ENCODE results near the gene DYNLT2.
"Not testable (repeated sequence)": the region's sequence is repeated elsewhere in the genome, so short reads cannot be mapped to it uniquely, and the experiment has no call there.

The DYNLT2 gene

DNA sequence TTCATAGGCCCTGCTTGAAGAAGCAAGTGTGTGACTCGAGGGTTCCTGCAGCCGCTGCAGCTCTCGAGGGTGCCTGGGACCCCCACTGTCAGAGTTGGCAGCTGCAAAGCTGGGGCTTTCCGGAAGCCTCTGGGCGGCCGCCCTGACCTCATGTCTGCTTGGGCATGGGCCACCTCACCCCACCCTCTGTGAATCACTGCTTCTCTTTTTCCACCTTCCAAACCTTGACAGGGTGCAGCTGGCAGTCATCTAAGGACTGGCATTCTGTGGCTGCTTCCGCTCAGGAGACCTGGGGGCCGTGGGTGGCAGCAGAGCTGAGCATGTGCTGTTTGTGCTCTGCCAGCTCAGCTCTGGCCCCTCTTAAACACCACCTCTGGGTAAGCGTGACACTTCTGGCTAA, 32.0 kb upstream of the DYNLT2 start:
- DNase-seq: peak in 3 of 4 experiments; percentile 8 to 25 (median 11)

DNA sequence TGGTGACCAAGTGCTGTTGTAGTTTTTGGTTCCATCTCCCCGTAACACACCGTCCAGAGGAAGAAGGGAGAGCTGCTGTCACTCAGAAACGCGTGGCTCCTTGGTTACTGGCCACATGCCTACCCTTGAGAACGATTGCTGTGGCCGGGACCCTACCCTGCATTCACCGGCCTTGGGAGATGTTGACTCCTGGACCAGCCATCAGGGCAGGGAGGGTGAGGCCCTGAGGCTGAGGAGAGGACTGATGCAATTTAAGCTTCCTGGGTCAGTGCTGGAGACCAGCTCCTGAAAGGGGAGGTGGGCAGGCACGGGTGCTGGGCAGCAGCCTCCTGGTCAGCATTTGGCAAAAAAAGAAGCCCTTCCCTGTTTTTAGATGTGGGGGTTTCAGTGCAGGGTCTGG, 31.6 kb upstream of the DYNLT2 start:
- DNase-seq: no peak

DNA sequence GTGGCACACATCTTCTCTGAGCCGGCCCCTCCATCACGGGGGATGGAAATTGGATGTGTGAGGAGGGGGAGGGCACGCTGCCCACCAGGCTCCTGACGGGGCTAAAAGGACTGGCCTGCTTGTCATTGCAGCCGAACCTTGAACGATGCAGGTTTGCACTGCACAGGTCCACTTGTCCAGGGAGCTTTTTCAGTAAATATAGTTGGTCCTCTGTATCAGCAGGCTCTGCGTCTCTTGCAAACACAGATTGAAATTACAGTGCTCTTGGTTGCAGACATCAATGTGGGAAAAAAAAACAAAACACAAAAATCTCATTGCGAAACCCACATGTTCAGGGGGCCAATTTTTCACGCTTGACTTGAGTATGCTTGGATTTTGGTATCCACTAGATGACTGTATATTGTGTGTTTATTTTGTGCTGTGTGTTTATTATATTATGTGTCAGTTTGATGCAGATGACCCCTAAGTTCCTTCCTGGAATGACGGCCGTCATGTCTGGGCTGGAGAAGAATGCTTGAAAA, 29.3 kb upstream of the DYNLT2 start:
- DNase-seq: no peak

DNA sequence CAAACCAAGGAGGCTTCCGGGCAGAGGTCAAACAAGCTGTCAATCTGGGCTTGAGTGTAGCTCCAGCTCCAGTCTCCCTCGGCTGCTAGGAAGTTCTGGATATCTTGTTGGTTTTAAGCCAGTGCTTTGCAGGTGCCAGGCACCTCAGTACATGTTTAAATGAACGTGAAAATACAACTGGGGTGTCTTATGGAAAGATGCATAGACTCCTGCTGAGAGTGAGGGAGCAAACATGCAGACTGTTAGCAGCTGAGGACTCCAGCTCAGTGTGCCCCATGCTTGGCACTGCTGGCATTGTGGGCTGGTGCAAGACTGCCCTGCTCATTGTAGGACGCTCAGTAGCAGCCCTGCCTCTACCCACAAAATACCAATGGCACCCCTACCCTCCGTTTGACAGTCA, 28.5 kb upstream of the DYNLT2 start:
- no peak for DNase-seq

DNA sequence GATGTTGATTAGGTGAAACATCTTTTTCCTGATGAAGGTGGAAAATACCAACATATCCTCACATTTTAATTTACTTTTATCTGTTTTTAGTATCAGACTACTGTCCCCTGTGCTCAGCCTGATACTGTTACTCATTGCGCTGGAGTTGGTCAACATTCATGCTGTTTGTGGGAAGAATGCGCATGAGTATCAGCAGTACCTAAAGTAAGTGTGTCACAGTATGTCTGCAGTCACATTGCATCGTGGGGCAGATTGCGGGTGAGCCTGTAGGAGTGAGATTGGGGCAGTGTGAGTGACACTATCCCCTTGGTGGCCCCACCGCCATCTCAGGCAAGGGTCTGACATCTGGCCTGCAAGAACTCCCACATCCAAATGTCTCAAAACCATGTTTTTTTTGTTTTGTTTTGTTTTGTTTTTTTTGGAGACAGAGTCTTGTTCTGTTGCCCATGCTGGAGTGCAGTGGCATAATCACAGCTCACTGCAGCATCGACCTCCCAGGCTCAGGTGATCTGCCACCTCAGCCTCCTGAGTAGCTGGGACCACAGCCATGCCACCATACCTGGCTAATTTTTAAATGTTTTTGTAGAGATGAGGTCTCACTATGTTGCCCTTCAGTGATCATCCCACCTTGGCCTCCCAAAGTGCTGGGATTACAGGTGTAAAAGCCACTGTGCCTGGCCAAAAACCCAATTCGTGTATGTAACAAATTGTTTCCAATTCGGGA, 27.9 kb upstream of the DYNLT2 start:
- DNase-seq: no peak

DNA sequence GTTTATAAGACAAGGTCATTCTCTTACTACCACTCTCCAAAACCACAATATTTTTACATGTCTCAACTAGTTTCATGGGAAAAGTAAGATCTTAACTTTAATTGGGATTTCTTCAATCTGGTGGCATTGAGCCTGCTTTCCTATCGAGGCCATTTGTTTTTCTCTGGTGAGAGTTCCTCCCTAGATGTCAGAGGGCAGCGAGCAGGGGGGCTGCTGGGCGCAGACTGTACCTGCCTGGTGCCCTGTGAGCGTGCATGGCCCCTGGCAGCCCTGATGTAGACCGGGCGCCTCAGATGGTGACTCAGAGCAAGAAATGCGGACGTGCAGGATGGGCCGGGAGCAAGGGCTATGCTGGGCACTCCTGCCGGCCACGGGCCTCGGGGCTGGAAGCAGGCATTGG, 27.3 kb upstream of the DYNLT2 start:
- DNase-seq: no peak

DNA sequence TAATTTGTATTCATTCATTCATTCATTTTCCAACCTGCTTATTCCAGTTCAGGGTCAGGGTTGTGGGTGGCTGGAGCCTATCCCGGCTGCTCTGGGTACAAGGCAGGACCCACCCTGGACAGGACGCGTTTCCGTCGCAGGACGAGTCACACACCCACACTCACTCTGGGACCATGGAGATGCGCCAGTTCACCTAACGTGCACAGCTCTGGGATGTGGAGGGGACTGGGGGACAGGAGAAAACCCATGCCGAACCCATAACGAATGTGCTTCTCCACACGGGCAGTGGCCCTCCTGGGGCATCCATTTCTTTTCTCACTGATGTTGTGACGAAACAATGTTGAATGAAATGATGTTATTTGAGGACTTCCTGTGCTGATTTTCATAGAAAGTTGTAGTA, 26.5 kb upstream of the DYNLT2 start:
- no peak for DNase-seq

DNA sequence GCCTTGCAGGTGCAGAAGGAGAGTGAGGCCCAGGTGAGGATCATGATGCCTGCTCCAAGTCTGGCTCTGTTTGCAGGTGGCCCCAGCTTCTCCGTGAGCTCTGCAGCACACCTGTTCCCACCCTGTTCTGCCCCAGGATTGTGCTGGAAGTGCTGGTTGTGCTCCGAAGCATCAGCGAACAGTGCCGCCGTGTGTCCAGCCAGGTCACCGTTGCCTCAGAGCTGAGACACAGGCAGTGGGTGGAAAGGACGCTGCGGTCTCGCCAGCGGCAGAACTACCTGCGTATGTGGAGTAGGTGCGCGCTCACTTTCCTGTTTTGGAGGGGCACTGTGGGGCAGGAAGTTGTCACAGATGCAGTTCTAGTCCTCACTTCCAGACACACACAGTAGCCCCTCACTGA, 25.0 kb upstream of the DYNLT2 start:
- DNase-seq: no peak

DNA sequence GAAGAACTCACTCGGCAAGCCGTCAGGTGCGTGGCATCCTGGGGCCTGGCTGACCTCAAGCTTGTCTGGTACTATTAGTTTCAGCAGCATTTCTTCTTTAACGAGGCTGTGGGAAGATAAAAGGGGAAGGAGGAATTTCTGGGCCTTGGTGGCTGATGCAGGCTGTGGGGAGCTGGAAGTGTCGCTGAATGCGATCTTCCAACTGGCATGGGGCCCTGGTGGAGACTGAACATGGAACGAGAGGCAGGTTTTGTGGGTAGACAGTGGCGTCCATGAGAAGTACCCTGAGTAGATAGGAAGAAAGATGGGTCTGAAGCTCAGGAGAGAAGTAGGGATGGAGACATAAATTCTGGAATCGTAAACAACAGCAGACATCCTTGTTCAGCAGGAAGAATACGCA, 23.9 kb upstream of the DYNLT2 start:
- DNase-seq: no peak

DNA sequence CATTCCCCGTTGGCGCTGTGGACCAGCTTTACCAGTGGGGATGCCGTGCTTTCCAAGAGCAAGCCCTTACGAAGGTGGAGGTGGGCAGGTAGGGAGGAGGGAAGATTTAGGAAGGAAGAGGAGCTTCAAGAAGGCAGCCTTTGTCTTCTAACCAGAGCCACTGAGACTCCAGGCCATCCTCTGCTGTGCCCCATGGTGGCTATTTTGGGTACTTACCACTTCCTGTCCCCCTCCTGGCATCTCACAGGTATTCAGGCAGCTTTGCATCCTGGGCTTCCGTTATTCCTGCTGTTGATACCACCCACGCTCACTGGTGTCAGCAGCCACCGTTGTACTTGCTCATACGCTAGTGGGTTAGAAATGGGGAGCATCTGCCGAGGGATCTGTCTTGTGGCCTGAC, 23.0 kb upstream of the DYNLT2 start:
- no peak for DNase-seq

DNA sequence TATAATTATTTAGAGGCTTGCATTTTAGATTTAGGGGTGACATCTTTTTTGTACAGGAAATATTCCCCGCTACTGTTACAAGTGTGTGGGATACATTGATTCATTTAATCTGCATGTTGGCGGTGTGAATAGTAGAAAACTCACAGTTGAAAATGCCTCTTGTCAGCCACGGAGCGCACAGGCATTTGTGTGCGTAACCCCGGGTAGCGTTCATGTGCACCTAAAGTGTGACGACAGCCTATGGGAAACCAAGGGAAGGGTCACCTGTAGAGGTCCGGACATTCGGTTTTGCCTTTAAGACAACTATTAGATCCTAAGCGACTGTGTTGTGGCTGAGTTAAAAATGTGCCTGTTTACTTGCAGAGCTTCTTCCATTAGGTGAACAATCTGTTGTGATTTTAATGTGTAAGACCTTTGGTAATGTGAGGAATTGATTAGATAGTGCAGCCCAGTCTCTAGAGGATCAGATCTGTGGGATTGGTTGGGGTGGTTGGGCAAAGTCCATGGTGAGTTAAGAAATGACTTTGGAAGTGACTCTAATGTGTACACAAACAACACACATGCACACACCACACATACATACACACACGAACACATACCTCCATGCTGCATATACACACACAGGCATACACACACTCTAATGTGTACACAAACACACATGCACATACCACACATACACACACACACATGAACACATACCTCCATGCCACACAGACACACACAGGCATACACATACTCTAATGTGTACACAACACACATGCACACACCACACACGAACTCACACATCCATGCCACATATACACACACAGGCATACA, 15.8 kb upstream of the DYNLT2 start:
- DNase-seq: no peak

DNA sequence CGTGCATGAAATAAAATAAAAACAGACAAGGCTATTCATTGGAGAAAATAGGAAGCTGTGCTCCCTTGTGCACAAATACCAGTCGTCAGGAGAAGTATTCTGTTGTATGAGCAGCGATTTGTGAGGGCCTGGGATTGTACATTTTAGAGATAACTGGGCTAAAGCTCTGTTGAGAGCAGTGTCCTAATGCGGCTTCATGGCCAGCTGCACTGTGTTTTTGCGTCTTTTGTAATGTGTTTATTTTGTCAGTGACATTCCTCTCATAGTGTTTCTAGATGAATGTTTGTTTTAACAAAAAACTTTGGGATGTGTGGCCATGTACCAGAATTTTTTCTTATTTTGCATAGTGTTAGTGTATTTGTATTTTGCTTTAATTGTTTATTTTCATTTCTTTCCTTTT, 14.9 kb upstream of the DYNLT2 start:
- DNase-seq: no peak

DNA sequence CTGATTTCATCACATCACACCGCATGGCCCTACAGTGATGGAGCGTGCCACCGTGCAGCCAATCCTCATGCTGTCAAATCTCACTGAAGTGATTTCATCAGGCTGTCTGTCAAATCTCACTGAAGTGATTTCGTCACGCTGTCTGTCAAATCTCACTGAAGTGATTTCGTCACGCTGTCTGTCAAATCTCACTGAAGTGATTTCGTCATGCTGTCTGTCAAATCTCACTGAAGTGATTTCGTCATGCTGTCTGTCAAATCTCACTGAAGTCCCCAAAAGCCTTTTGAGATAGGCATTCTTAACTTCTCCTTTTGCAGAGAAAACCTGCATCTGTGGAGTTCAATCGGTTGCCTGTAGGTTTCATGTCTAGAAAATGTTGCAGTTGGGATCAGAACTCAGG, 14.4 kb upstream of the DYNLT2 start:
- not testable (repeated sequence) for DNase-seq

DNA sequence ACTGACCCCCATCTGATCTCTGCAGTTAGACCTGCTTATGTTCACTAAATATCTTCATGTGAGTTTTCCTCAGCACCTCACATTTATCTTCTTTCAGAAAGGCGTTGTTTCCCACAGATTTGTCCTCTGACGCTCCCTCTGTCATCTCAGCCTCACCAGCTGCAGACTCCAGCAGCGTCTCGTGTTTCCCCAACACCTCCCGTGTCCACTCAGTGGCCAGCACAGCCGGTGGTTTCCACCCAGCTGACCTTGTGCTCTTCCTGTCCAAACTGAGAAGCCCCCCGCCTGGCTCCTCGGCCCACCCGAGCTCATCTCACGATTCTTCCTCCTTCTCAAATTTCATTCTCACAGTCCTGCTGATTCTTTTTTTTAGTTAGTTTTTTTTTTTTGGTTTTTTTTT, 12.5 kb upstream of the DYNLT2 start:
- no peak for DNase-seq

DNA sequence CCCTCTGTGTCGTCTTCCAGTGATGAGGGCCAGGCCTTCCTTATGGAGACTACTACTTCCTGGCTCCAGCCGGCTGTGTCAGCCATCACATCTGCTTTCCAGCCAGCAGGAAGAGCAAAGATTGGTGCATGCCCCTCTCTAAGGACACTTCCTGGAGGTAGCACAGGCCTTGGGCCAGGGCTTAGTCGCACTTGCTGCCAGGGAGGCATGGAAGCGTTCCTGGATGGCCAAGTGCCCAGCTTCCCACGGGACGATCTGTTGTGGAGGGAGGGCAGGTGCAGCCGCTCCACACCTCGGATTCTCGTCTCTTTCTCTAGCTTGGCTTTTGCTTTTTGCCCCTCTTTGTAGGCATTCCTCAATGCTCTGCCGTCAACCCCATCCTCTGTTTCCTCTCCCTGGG, 11.9 kb upstream of the DYNLT2 start:
- no peak for DNase-seq

DNA sequence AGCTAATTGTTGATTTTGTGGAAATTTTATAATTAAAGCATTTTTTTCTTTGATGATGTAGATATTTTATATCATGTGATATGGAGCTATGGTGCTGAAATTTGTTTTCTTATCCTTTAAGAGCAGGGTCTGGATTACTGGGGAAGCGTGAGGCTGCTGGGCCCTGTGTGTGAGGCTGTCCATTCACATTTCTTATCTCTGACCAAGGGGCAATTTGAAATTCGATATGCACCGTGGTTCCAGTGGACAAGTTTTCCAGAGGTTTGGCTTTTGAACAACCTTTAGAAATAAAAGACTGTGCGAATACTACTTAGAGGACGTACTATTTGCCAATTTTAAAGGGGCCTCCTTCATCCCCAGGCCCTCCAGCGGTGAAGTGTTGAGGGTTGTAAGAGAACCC, 3.8 kb upstream of the DYNLT2 start:
- no peak for DNase-seq

DNA sequence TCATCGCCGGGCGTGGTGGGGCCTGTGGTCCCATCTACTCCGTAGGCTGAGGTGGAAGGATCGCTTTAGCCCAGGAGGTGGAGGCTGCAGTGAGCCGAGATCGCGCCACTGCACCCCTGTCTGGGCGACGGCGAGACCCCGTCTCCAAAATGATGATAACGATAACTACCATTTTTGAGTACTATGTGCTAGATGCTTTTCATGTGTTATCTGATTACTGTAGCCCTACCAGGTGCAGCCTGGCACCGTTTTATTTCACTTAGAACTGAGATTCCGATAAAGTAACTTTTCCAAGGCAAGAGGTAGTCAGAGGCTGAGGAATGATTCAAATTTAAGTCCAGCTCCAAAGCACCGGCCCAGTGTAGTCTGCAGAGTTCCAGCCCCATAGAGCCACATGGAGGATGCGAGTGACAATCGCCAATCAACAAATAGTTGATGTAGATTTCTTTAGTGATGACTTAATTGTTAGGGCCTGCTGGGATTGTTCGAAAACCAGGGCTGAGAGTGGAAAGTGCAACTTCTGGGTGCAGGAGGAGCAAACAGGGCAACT, 777 bp upstream of the DYNLT2 start:
- DNase-seq: peak; percentile 2 to 24 (median 8)

DNA sequence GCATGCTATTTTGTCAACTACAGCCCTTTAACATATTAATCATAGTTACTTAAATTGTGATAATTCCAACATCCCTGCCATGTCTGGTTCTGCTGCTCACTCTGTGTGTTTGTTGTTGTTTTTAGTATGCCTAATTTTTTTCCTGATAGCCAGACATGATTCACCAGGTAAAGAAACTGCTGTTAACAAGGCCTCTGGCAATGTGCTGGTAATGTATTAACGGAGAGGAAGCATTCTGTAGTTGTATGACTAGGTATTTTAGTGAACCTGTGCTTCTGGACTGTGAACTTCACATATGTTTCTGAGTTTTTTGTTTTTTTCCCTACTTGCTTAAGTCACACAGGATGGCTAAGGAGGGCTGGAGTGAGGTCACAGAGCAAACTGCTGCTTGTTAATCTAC, 4.8 kb downstream of the DYNLT2 start:
- no peak for DNase-seq

DNA sequence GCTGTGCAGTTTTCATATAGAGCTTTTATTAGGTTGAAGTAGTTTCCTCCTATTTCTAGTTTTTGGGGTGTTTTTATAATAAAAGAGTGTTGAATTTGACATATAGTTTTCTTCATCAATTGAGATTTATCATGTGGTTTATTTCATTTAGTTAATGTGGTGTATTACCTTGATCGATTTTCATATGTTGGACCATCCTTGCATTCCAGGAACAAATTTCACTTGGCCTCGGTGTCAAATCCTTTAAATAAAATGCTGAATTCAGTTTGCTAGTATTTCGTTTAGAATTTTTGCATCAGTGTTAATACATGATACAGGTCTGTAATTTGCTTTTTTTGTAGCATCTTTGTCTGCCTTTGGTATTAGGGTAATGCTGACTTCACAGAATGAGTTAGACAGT, 6.0 kb downstream of the DYNLT2 start:
- DNase-seq: no peak

DNA sequence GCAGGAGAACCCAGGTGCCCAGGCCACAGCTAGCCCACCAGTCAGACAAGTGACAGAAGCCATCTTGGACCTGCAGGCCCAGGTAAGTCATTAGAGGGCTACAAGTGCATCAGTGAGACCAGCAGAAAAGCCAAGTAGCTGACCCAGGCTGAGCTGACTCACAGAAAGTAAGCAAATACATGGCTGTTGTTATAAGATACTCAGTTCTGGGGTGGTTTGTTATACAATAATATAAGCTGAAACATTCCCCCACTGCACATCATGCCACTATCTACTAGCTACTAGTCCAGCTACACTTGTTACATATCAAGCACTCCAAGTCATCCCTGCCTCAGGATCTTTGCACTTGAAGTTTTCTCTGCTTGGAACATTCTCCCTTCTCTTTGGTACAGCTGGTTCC, 10.0 kb downstream of the DYNLT2 start:
- no peak for DNase-seq

DNA sequence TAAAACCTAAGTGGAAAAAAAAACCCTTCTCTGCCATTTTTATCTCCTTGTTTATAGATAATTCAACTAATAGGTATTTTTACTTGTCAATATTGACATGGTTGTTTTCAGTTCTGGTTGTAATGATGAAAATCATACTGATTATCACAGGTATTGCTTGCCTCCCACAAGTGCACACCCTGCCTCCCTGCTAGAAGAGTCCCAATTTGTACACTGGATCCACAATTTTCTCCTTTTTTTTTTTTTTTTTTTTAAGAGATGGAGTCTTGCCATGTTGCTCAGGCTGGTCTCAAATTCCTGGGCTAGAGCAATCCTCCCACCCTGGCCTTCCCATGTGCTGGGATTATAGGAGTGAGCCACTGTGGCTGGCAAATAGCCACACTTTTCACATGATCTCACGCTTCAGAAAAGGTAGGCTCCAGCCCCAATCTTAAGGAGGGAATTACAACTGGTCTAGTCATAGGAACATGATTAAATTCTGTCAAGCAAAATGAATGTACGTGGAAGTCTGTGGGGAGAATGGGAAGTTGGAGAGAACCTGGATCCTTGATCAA, 12.3 kb downstream of the DYNLT2 start:
- no peak for DNase-seq

DNA sequence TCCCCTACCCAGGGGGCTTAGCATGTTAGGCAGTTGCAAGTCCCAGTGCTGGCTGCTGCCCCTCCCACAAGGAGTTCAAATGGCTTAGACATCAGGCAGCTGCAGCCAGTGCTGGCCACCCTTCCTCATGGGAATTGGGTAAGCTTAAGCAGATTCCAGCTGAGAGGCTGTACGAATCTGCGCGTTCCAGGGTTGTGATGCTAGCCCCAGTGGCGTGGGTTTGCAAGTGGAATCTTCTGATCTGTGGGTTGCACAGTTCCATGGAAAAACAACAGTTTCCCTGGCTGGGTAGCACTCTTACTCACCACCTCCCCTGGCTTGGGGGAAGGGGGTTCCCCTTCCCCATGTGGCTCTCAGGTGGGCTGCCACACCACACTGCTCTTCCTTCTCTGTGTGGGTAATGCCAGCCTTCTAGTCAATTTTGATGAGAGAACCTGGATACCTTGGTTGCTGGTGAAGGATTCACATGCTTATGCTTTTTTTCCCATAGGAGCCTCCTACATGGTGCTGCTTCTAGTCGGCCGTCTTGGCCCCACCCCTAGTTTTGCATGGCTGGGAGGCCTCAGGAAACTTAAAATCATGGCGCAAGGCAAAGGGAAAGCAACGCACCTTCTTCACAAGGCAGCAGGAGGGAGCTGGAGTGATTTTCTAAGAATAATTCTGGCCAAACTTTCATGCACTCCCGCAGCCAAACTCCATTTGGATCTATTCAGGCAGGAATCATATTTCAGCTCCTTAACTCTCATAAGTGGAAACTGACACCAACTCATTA, 13.0 kb downstream of the DYNLT2 start:
- DNase-seq: no peak

DNA sequence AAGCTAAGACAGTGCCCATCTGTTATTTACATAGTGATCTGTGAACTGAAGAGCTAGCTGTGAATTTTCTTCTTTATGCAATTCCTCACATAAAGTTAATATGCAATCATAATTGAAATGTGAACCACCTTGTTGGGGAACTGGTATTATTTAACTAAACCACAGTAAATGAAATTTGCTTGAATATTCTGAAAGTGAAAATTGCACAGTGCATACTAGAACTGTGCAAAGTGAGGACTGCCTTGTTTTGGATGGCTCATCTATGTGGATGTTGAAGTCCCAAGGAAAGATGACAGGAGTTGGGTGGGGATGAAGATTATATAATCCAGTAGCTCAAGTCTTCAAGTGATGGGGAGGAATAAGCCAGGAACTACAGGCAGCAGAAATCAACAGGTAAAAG, 21.4 kb downstream of the DYNLT2 start:
- DNase-seq: no peak
